Left colon (tissue), 2 donors: Measurements from ENCODE around the gene MACROD2. TPM values are rescaled to one million over a fixed set of nuclear protein-coding genes. Genes with fewer than 3 reads are reported as not detected.
"Not testable (repeated sequence)": the region's sequence is repeated elsewhere in the genome, so short reads cannot be mapped to it uniquely, and the experiment has no call there.

ENCODE experiments used
- ATAC-seq: fragments of 200-7000 bp; cut with Tn5 transposase; one replicate; pipeline ENCODE4 v1.9.1; 2020; ENCODE audit warnings: mild to moderate bottlenecking, moderate library complexity
- DNase-seq, 2 donors: peaks; one replicate each; pipeline ENCODE4 v3.0.0-alpha.2; 2020
- intact Hi-C, 2 donors: fragments of 100-400 bp; cut with DNase I in 1 of 2; cut with micrococcal nuclease in 1 of 2; formaldehyde crosslinking; loops; one replicate each; pipeline versions ENCODE4 v1.11.2 to v1.14.0; 2022; cut with DNase I, micrococcal nuclease
- total RNA-seq, 2 donors: library from RNA; stranded (reverse); fragmentation: NEBNext Ultra II Directional; extraction: Animal tissue kit (Norgen Biotek cat#: 25700); gene quantifications; one replicate each; pipeline ENCODE4 v1.2.1, GENCODE V29; 2021
- donor health status: DM: no; HTN: no; CAD: no.
- donor health status: DM: yes; HTN: yes; CAD: no.

MACROD2 gene
- total RNA-seq, 2 donors from 2014 or later, result 5.2 to 6.6 TPM

- DNase-seq (no peak), ATAC-seq (no peak)
- intact Hi-C loops, result no loop called here
Observed at GRCh38 chr20:15140286-15140685, 1145.0 kb downstream of the MACROD2 start.

GRCh38 chr20:15140940-15141339 lies 1145.6 kb downstream of the MACROD2 start:
- DNase-seq, intact Hi-C loops, ATAC-seq: not testable (repeated sequence)

GRCh38 chr20:15141861-15142260 lies 1146.5 kb downstream of the MACROD2 start:
- ATAC-seq (no peak), DNase-seq (no peak)
- intact Hi-C loops, result no loop called here

- DNase-seq (no peak), ATAC-seq (no peak)
- intact Hi-C loops, result no loop called here
Observed at GRCh38 chr20:15143478-15143877, 1148.2 kb downstream of the MACROD2 start.

- ATAC-seq (no peak), DNase-seq (no peak)
- intact Hi-C loops, result no loop called here
Observed at GRCh38 chr20:15144916-15145315, 1149.6 kb downstream of the MACROD2 start.

GRCh38 chr20:15146948-15147347 lies 1151.6 kb downstream of the MACROD2 start:
- intact Hi-C loops, result no loop called here
- no peak for DNase-seq
- ATAC-seq, result no peak

- intact Hi-C loops, result no loop called here
- ATAC-seq (no peak), DNase-seq (no peak)
Observed at GRCh38 chr20:15154070-15154469, 1158.8 kb downstream of the MACROD2 start.

GRCh38 chr20:15155848-15156401 lies 1160.6 kb downstream of the MACROD2 start:
- DNase-seq (no peak), ATAC-seq (no peak)
- intact Hi-C loops, result no loop called here

- intact Hi-C loops, result no loop called here
- DNase-seq, result no peak
- ATAC-seq, result no peak
Observed at GRCh38 chr20:15158533-15158932, 1163.2 kb downstream of the MACROD2 start.

GRCh38 chr20:15162079-15162647 lies 1166.8 kb downstream of the MACROD2 start:
- intact Hi-C loops, result no loop called here
- ATAC-seq, result peak; percentile 66

GRCh38 chr20:15163632-15164031 lies 1168.3 kb downstream of the MACROD2 start:
- intact Hi-C loops, result no loop called here
- ATAC-seq, result no peak
- DNase-seq, result no peak

More at GRCh38 chr20:15162079-15162647, 1166.8 kb downstream of the MACROD2 start:
- DNase-seq, result no peak

- DNase-seq, result no peak
- intact Hi-C loops, result no loop called here
- no peak for ATAC-seq
Observed at GRCh38 chr20:15164726-15165125, 1169.4 kb downstream of the MACROD2 start.

GRCh38 chr20:15166744-15167143 lies 1171.4 kb downstream of the MACROD2 start:
- ATAC-seq (no peak), DNase-seq (no peak)
- intact Hi-C loops, result no loop called here

- DNase-seq (no peak), ATAC-seq (no peak)
- intact Hi-C loops, result no loop called here
Observed at GRCh38 chr20:15171016-15171415, 1175.7 kb downstream of the MACROD2 start.

GRCh38 chr20:15176929-15177328 lies 1181.6 kb downstream of the MACROD2 start:
- intact Hi-C loops, result no loop called here
- ATAC-seq (no peak), DNase-seq (no peak)

GRCh38 chr20:15178581-15178980 lies 1183.3 kb downstream of the MACROD2 start:
- no peak for ATAC-seq
- intact Hi-C loops, result no loop called here

GRCh38 chr20:15179381-15179780 lies 1184.1 kb downstream of the MACROD2 start:
- intact Hi-C loops, result no loop called here
- DNase-seq, result no peak
- no peak for ATAC-seq

More at GRCh38 chr20:15178581-15178980, 1183.3 kb downstream of the MACROD2 start:
- no peak for DNase-seq

GRCh38 chr20:15179781-15180180 lies 1184.5 kb downstream of the MACROD2 start:
- intact Hi-C loops, result no loop called here
- ATAC-seq (no peak), DNase-seq (no peak)

GRCh38 chr20:15185322-15185721 lies 1190.0 kb downstream of the MACROD2 start:
- intact Hi-C loops, result no loop called here
- DNase-seq (no peak), ATAC-seq (no peak)

GRCh38 chr20:15185913-15186312 lies 1190.6 kb downstream of the MACROD2 start:
- DNase-seq (no peak), ATAC-seq (no peak)
- intact Hi-C loops, result no loop called here

- intact Hi-C loops, result no loop called here
- no peak for ATAC-seq
Observed at GRCh38 chr20:15187612-15188011, 1192.3 kb downstream of the MACROD2 start.

More at GRCh38 chr20:15187612-15188011, 1192.3 kb downstream of the MACROD2 start:
- DNase-seq, result no peak
